B cell (primary cell): ENCODE measurements around the gene VIPR2. TPM values are rescaled to one million over a fixed set of nuclear protein-coding genes. Genes with fewer than 3 reads are reported as not detected.

ENCODE experiments used
- ATAC-seq: fragments of 200-7000 bp; cut with Tn5 transposase; one replicate; pipeline ENCODE4 v1.10.0; 2021; ENCODE audit warnings: low read depth, mild to moderate bottlenecking, moderate number of reproducible peaks, moderate library complexity
- CTCF ChIA-PET: fragments of 350-600 bp; sonication (Branson Sonifier 250); formaldehyde crosslinking; loops from one replicate; lab custom pipeline; 2021; ENCODE audit warnings: antibody characterized with exemption, inconsistent platforms; lab: Charles Lee
- POLR2A ChIA-PET: fragments of 350-600 bp; sonication (Branson Sonifier 250); formaldehyde crosslinking; loops from one replicate; lab custom pipeline; 2021; ENCODE audit warnings: antibody characterized with exemption; lab: Charles Lee
- DNase-seq: peaks from one replicate; pipeline ENCODE4 v3.0.0; 2013
- H2AFZ ChIP-seq: 2 replicates; pipeline ENCODE4 v1.6.1; 2012; ENCODE audit warnings: mild to moderate bottlenecking, low read depth, low read length; ENCODE audit not compliant: insufficient read depth, poor library complexity, severe bottlenecking
- H3K27ac ChIP-seq, 2 donors: 1 replicate in 1 of 2; 2 replicates in 1 of 2; pipeline ENCODE4 v1.5.1; 2012 to 2013; ENCODE audit warnings: low read length in 2 of 2, mild to moderate bottlenecking in 2 of 2, moderate library complexity in 1 of 2
- H3K27me3 ChIP-seq, 4 experiments: fragments of 200-600 bp in 1 of 4; sonication (generic) in 1 of 4; replicated peaks in 1 of 4; 1 replicate in 2 of 4; 2 replicates in 2 of 4; pipeline versions ENCODE4 v1.6.1 to v1.7.0; 2013 to 2016; ENCODE audit warnings: low read length in 3 of 4, mild to moderate bottlenecking in 2 of 4, mixed read lengths in 1 of 4, moderate library complexity in 1 of 4; ENCODE audit not compliant: insufficient read depth in 4 of 4, control insufficient read depth in 3 of 4; ENCODE audit errors: control extremely low read depth in 1 of 4
- H3K36me3 ChIP-seq, 2 experiments: replicated peaks in 1 of 2; 1 replicate in 1 of 2; 2 replicates in 1 of 2; pipeline versions ENCODE4 v1.6.1 to v1.7.1; 2013; ENCODE audit warnings: low read length in 1 of 2; ENCODE audit not compliant: insufficient read depth in 2 of 2, control insufficient read depth in 1 of 2; ENCODE audit errors: control extremely low read depth in 1 of 2, extremely low read depth in 1 of 2
- H3K4me1 ChIP-seq, 2 donors: fragments of 200-600 bp in 1 of 2; sonication (generic) in 1 of 2; 1 replicate in 1 of 2; 2 replicates in 1 of 2; pipeline versions ENCODE4 v1.5.1 to v1.6.1; 2013 to 2017; ENCODE audit warnings: low read length in 2 of 2; ENCODE audit not compliant: control insufficient read depth in 2 of 2, insufficient read depth in 2 of 2
- H3K4me2 ChIP-seq: replicated peaks from 2 replicates; pipeline ENCODE3; 2012; ENCODE audit warnings: mild to moderate bottlenecking, low read depth, low read length; ENCODE audit not compliant: poor library complexity, severe bottlenecking
- H3K4me3 ChIP-seq, 5 experiments: fragments of 200-600 bp in 1 of 5; sonication (generic) in 1 of 5; 1 replicate in 3 of 5; 2 replicates in 2 of 5; pipeline versions ENCODE4 v1.5.1 to v1.7.0; 2011 to 2016; ENCODE audit warnings: low read length in 4 of 5, mild to moderate bottlenecking in 4 of 5, low read depth in 2 of 5, control low read depth in 1 of 5, moderate library complexity in 1 of 5; ENCODE audit not compliant: insufficient read depth in 1 of 5; ENCODE audit errors: control extremely low read depth in 1 of 5, extremely low read depth in 1 of 5
- H3K79me2 ChIP-seq: fragments of 200-600 bp; sonication (generic); one replicate; pipeline ENCODE4 v1.6.0; 2016; ENCODE audit warnings: low read length; ENCODE audit not compliant: control insufficient read depth, insufficient read depth
- H3K9ac ChIP-seq: fragments of 200-600 bp; sonication (generic); 2 replicates; pipeline ENCODE4 v1.6.1; 2017; ENCODE audit warnings: mild to moderate bottlenecking, low read length, moderate library complexity
- H3K9me3 ChIP-seq, 3 donors: one replicate each; pipeline versions ENCODE4 v1.6.1 to v1.7.1; 2013; ENCODE audit warnings: low read length in 2 of 3; ENCODE audit not compliant: control insufficient read depth in 2 of 3, insufficient read depth in 1 of 3; ENCODE audit errors: control extremely low read depth in 1 of 3
- H4K20me1 ChIP-seq: 2 replicates; pipeline ENCODE4 v1.6.0; 2012; ENCODE audit warnings: mild to moderate bottlenecking, low read length; ENCODE audit not compliant: insufficient read depth, control insufficient read depth, poor library complexity, severe bottlenecking
- H3K27ac Mint-ChIP-seq: one replicate; pipeline ENCODE4 v1.8.0; 2021; ENCODE audit warnings: mixed read lengths
- H3K27me3 Mint-ChIP-seq: one replicate; pipeline ENCODE4 v1.8.0; 2021; ENCODE audit warnings: mixed read lengths
- H3K4me1 Mint-ChIP-seq: one replicate; pipeline ENCODE4 v1.8.0; 2021; ENCODE audit warnings: mixed read lengths
- H3K4me3 Mint-ChIP-seq: one replicate; pipeline ENCODE4 v1.8.0; 2021; ENCODE audit warnings: mixed read lengths
- H3K9me3 Mint-ChIP-seq: one replicate; pipeline ENCODE4 v1.8.0; 2022; ENCODE audit warnings: mixed read lengths; ENCODE audit not compliant: insufficient read depth
- EZH2 ChIP-seq: IDR thresholded peaks from 2 replicates; pipeline ENCODE4 v1.6.1; 2012; ENCODE audit warnings: borderline replicate concordance, low read depth, mild to moderate bottlenecking, moderate library complexity, low read length; ENCODE audit not compliant: insufficient read depth, poor library complexity, severe bottlenecking
- WGBS: methylation state at CpG from one replicate; pipeline ENCODE4 v1.1.5; 2013; ENCODE audit warnings: missing lambda C conversion rate; ENCODE audit not compliant: insufficient coverage; 5-methylcytosine and 5-hydroxymethylcytosine counted together
- intact Hi-C: fragments of 100-400 bp; cut with micrococcal nuclease; formaldehyde crosslinking; loops from one replicate; pipeline ENCODE4 v1.10.0; 2022
- polyA plus RNA-seq: library from polyadenylated mRNA; depleted of rRNA; stranded (reverse); fragments of >200 nt; gene quantifications from 2 replicates; pipeline ENCODE4 v1.2.3, GENCODE V29; 2012
- total RNA-seq, 2 donors: library from RNA; stranded (reverse); fragments of 120-200 nt in 1 of 2; gene quantifications; 1 replicate in 1 of 2; 2 replicates in 1 of 2; pipeline versions ENCODE4 v1.2.3 to v1.2.4, GENCODE V29; 2013 to 2022
- TF ChIP-seq, protein P1 (sequence below): fragments of 200-600 bp; IDR thresholded peaks from one replicate; pipeline ENCODE4 v1.8.0; 2022; ENCODE audit warnings: antibody characterized with exemption, mild to moderate bottlenecking

VIPR2 gene
- total and polyA plus RNA-seq, 2 donors (not counting 1 experiment from before 2014, with no cell fraction given), result not detected

- no peak overlapping the region for H3K27ac Mint-ChIP-seq
These were observed 4.3 kb downstream of the VIPR2 start for GRCh38 chr7:159140170-159140910.

GRCh38 chr7:159139639-159140038 lies 5.0 kb downstream of the VIPR2 start:
- ChIA-PET CTCF (no interaction called here), POLR2A (no interaction called here)
- no peaks in the 10 kb centered on the region for H3K79me2 ChIP-seq
- peaks cover 0 to 12% (median 0%) of the 10 kb centered on the region in 3 donors for H3K9me3 ChIP-seq
- no peak overlapping the region for H3K9ac ChIP-seq
- peaks cover 3 to 9% of the 10 kb centered on the region in 2 donors for H3K4me1 ChIP-seq
- intact Hi-C loops, result no loop called here
- no peak for DNase-seq
- TF ChIP-seq, protein P1, sequence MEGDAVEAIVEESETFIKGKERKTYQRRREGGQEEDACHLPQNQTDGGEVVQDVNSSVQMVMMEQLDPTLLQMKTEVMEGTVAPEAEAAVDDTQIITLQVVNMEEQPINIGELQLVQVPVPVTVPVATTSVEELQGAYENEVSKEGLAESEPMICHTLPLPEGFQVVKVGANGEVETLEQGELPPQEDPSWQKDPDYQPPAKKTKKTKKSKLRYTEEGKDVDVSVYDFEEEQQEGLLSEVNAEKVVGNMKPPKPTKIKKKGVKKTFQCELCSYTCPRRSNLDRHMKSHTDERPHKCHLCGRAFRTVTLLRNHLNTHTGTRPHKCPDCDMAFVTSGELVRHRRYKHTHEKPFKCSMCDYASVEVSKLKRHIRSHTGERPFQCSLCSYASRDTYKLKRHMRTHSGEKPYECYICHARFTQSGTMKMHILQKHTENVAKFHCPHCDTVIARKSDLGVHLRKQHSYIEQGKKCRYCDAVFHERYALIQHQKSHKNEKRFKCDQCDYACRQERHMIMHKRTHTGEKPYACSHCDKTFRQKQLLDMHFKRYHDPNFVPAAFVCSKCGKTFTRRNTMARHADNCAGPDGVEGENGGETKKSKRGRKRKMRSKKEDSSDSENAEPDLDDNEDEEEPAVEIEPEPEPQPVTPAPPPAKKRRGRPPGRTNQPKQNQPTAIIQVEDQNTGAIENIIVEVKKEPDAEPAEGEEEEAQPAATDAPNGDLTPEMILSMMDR, result no peak
- TF ChIP-seq EZH2, result no peak
- no peaks in the 10 kb centered on the region for H4K20me1 ChIP-seq
- H2AFZ ChIP-seq, result no peak overlapping the region
- no peak overlapping the region for H3K27ac Mint-ChIP-seq
- H3K27ac ChIP-seq, result no peak overlapping the region
- H3K27me3 ChIP-seq, result peaks cover 0 to 20% (median 9%) of the 10 kb centered on the region in 4 experiments
- no peak overlapping the region for H3K4me3 Mint-ChIP-seq
- peaks cover 15% of the 10 kb centered on the region for H3K27me3 Mint-ChIP-seq
- peaks cover 3% of the 10 kb centered on the region for H3K4me1 Mint-ChIP-seq
- no peak overlapping the region for H3K4me2 ChIP-seq
- no peaks in the 10 kb centered on the region for H3K9me3 Mint-ChIP-seq
- ATAC-seq, result no peak
- 94% methylated on average over 7 of the region's 10 CpGs for WGBS
- H3K4me3 ChIP-seq, result no peak overlapping the region
- H3K36me3 ChIP-seq, result no peaks in the 10 kb centered on the region

More at GRCh38 chr7:159140170-159140910, 4.3 kb downstream of the VIPR2 start:
- 93% methylated on average over 22 of the region's 23 CpGs for WGBS
- peaks cover 0 to 20% (median 9%) of the 10 kb centered on the region in 4 experiments for H3K27me3 ChIP-seq
- H3K9ac ChIP-seq, result no peak overlapping the region
- TF ChIP-seq, protein P1, result no peak
- TF ChIP-seq EZH2, result no peak
- intact Hi-C loops, result no loop called here
- peaks cover 15% of the 10 kb centered on the region for H3K27me3 Mint-ChIP-seq
- H3K4me2 ChIP-seq, result no peak overlapping the region
- H3K9me3 Mint-ChIP-seq, result no peaks in the 10 kb centered on the region
- DNase-seq, result no peak
- no peak for ATAC-seq
- no peak overlapping the region for H3K4me3 Mint-ChIP-seq
- H2AFZ ChIP-seq, result no peak overlapping the region
- ChIA-PET CTCF (no interaction called here), POLR2A (no interaction called here)
- no peaks in the 10 kb centered on the region for H3K79me2 ChIP-seq
- no peaks in the 10 kb centered on the region for H3K36me3 ChIP-seq
- H3K9me3 ChIP-seq, result peaks cover 0 to 16% (median 0%) of the 10 kb centered on the region in 3 donors
- H3K4me3 ChIP-seq, result no peak overlapping the region
- H3K27ac ChIP-seq, result no peak overlapping the region
- no peaks in the 10 kb centered on the region for H4K20me1 ChIP-seq
- peaks cover 3 to 9% of the 10 kb centered on the region in 2 donors for H3K4me1 ChIP-seq
- H3K4me1 Mint-ChIP-seq, result peaks cover 3% of the 10 kb centered on the region
